GM12878 (cell line): ENCODE measurements around the gene CTIF. TPM values are rescaled to one million over a fixed set of nuclear protein-coding genes. Genes with fewer than 3 reads are reported as not detected.

ENCODE experiments used
- ATAC-seq: fragments of 200-7000 bp; cut with Tn5 transposase; 3 replicates; pipeline ENCODE4 v1.9.1; 2020; ENCODE audit warnings: mild to moderate bottlenecking, moderate library complexity
- BruUV-seq: library from RNA; stranded (reverse); fragments of 400-500 nt; replicated peaks from 2 replicates; lab custom pipeline; 2021; lab: Mats Ljungman, UMichigan
- CTCF ChIA-PET: fragments of 300-600 bp; sonication (Branson Sonifier 250); formaldehyde crosslinking; extraction: SDS; loops from one replicate; lab custom pipeline; 2021; ENCODE audit warnings: inconsistent platforms; lab: Yijun Ruan, JAX
- POLR2A ChIA-PET: fragments of 350-600 bp; formaldehyde crosslinking; extraction: SDS; loops from one replicate; lab custom pipeline; 2021; ENCODE audit warnings: inconsistent platforms; lab: Charles Lee
- RAD21 ChIA-PET: fragments of 300-600 bp; sonication (Branson Sonifier 250); formaldehyde crosslinking; loops from one replicate; lab custom pipeline; 2023; ENCODE audit warnings: antibody characterized with exemption; ENCODE audit not compliant: unreplicated experiment; lab: Charles Lee
- SMC1A ChIA-PET: fragments of 300-600 bp; sonication (Branson Sonifier 250); formaldehyde crosslinking; loops from one replicate; lab custom pipeline; 2023; ENCODE audit not compliant: unreplicated experiment, uncharacterized antibody; lab: Charles Lee
- DNase-seq: peaks from one replicate; pipeline ENCODE4 v3.0.0-alpha.2; 2011; ENCODE audit warnings: low read depth, low spot score
- FAIRE-seq: peaks from 3 replicates; lab custom pipeline; 2011; peaks lifted over from hg19 to GRCh38; lab: Jason Lieb, UNC
- H2AFZ ChIP-seq: 2 replicates; pipeline ENCODE4 v1.6.0; 2011; ENCODE audit warnings: low read depth, low read length, control low read depth; ENCODE audit not compliant: control insufficient read depth
- H3K27ac ChIP-seq: 2 replicates; pipeline ENCODE4 v1.5.1; 2011; ENCODE audit warnings: control low read depth; ENCODE audit not compliant: control insufficient read depth, insufficient read depth
- H3K27me3 ChIP-seq, 2 experiments: replicated peaks in 1 of 2; 2 replicates each; pipeline versions ENCODE4 v1.6.0 to v1.6.1; 2011; ENCODE audit warnings: low read length in 1 of 2; ENCODE audit not compliant: control insufficient read depth in 2 of 2, insufficient read depth in 2 of 2
- H3K36me3 ChIP-seq, 2 experiments: 2 replicates each; pipeline ENCODE4 v1.5.1; 2011; ENCODE audit warnings: low read length in 1 of 2; ENCODE audit not compliant: control insufficient read depth in 2 of 2, insufficient read depth in 2 of 2
- H3K4me1 ChIP-seq: 2 replicates; pipeline ENCODE4 v1.6.1; 2011; ENCODE audit warnings: mild to moderate bottlenecking, low read length, moderate library complexity, mixed read lengths; ENCODE audit not compliant: control insufficient read depth, insufficient read depth
- H3K4me2 ChIP-seq: 2 replicates; pipeline ENCODE4 v1.6.0; 2011; ENCODE audit warnings: control low read depth; ENCODE audit not compliant: control insufficient read depth, insufficient read depth
- H3K4me3 ChIP-seq: fragments of 200-600 bp; sonication (generic); 2 replicates; pipeline ENCODE4 v1.5.1; 2016
- H3K79me2 ChIP-seq: 2 replicates; pipeline ENCODE4 v1.6.0; 2011; ENCODE audit warnings: low read length; ENCODE audit not compliant: control insufficient read depth, insufficient read depth
- H3K9ac ChIP-seq: 2 replicates; pipeline ENCODE4 v1.8.0; 2011; ENCODE audit warnings: low read length, control low read depth, mixed read lengths; ENCODE audit not compliant: control insufficient read depth, insufficient read depth
- H3K9me3 ChIP-seq: replicated peaks from 3 replicates; pipeline ENCODE4 v1.5.1; 2011; ENCODE audit warnings: mild to moderate bottlenecking, low read length; ENCODE audit not compliant: control insufficient read depth, insufficient read depth
- H4K20me1 ChIP-seq: 2 replicates; pipeline ENCODE4 v1.6.0; 2011; ENCODE audit not compliant: control insufficient read depth, insufficient read depth
- BMI1 ChIP-seq: fragments of 450-650 bp; IDR thresholded peaks from 2 replicates; pipeline ENCODE4 v1.6.1; 2016; ENCODE audit warnings: mild to moderate bottlenecking, moderate library complexity, borderline replicate concordance
- CEBPZ ChIP-seq: fragments of 150-350 bp; IDR thresholded peaks from 2 replicates; pipeline ENCODE4 v1.6.1; 2016; ENCODE audit warnings: low read depth, low read length
- MYC ChIP-seq: IDR thresholded peaks from 2 replicates; pipeline ENCODE4 v1.6.1; 2011; ENCODE audit warnings: mild to moderate bottlenecking, low read length, moderate library complexity, inconsistent platforms; ENCODE audit not compliant: insufficient read depth, insufficient replicate concordance, insufficient read length, severe bottlenecking
- NR2C1 ChIP-seq: fragments of 450-650 bp; IDR thresholded peaks from 2 replicates; pipeline ENCODE4 v1.6.1; 2017; ENCODE audit warnings: antibody characterized with exemption, mild to moderate bottlenecking, moderate library complexity
- PAX5 ChIP-seq: IDR thresholded peaks from 2 replicates; pipeline ENCODE4 v1.6.1; 2011; ENCODE audit warnings: low read depth, low read length, borderline replicate concordance
- RUNX3 ChIP-seq: IDR thresholded peaks from 2 replicates; pipeline ENCODE4 v1.6.1; 2012; ENCODE audit warnings: low read length, inconsistent platforms
- TCF3 ChIP-seq: IDR thresholded peaks from 2 replicates; pipeline ENCODE4 v1.6.1; 2012; ENCODE audit warnings: low read depth, mild to moderate bottlenecking, low read length, borderline replicate concordance; ENCODE audit not compliant: insufficient read depth
- USF1 ChIP-seq: IDR thresholded peaks from 2 replicates; pipeline ENCODE4 v1.6.1; 2011; ENCODE audit warnings: borderline replicate concordance, low read depth, mild to moderate bottlenecking, moderate library complexity, mixed read lengths, low read length; ENCODE audit not compliant: insufficient read depth; ENCODE audit errors: extremely low read length
- WRNIP1 ChIP-seq: IDR thresholded peaks from 2 replicates; pipeline ENCODE4 v1.6.1; 2011; ENCODE audit warnings: low read depth, low read length, improper control_type of control experiment, borderline replicate concordance
- ZNF24 ChIP-seq: fragments of 450-650 bp; IDR thresholded peaks from 2 replicates; pipeline ENCODE4 v1.6.1; 2017; ENCODE audit warnings: antibody characterized with exemption, mild to moderate bottlenecking
- WGBS: methylation state at CpG from one replicate; pipeline ENCODE4 v1.1.6; 2016; ENCODE audit warnings: low lambda C conversion rate; ENCODE audit not compliant: insufficient replicate concordance, insufficient coverage; ENCODE audit errors: missing lambda C conversion rate; 5-methylcytosine and 5-hydroxymethylcytosine counted together
- in situ Hi-C: fragments of 300-500 bp; cut with MboI; formaldehyde crosslinking; loops from 9 replicates; pipeline ENCODE4 v1.14.3; 2018; ENCODE audit warnings: mixed read lengths
- intact Hi-C: fragments of 100-400 bp; cut with micrococcal nuclease; formaldehyde crosslinking; loops from one replicate; pipeline ENCODE4 v1.14.2; 2022; ENCODE audit not compliant: unreplicated experiment
- polyA plus RNA-seq, 11 experiments: library from polyadenylated mRNA; depleted of rRNA in 4 of 11; unstranded in 6 of 11; stranded (reverse) in 5 of 11; fragments of >200 nt; fragmentation: Nextera tagmentation in 4 of 11; fragmentation: Illumina TruSeq in 1 of 11; extraction: Ambion mirVana in 4 of 11; extraction: Trizol in 1 of 11; gene quantifications; 1 replicate in 1 of 11; 2 replicates in 10 of 11; pipeline versions ENCODE4 v1.2.1 to v1.2.3, GENCODE V29; 2011 to 2016; ENCODE audit warnings: inconsistent platforms in 2 of 11, missing spikeins in 2 of 11, low read depth in 1 of 11
- total RNA-seq, 4 experiments: library from RNA; depleted of rRNA in 3 of 4; stranded (reverse); fragments of >200 nt in 3 of 4; fragmentation: Illumina TruSeq in 1 of 4; extraction: Trizol in 1 of 4; gene quantifications; 2 replicates each; pipeline versions ENCODE4 v1.2.1 to v1.2.3, GENCODE V29; 2013 to 2021

The CTIF gene
- total and polyA plus RNA-seq, 10 of the 15 experiments (the other 5 are each of a cell fraction or from before 2014, with no cell fraction given) = 0.06 to 11.6 (median 2.5) TPM

GRCh38 chr18:48872234-48873145 lies 333.7 kb downstream of the CTIF start:
- POLR2A ChIA-PET = no interaction called here
- no peaks in the 10 kb centered on the region for H3K79me2 ChIP-seq
- no peaks in the 10 kb centered on the region for H4K20me1 ChIP-seq
- SMC1A ChIA-PET = interaction anchor here (0.8 to 1.4 kb wide), 3 partner anchors 10 to 43 kb away, joined by 3 to 4 read pairs (median 3); no protein-coding TSS in a partner anchor
- FAIRE-seq (no peak), ATAC-seq (no peak), DNase-seq (no peak)
- no peak overlapping the region for H3K4me3 ChIP-seq
- no peak overlapping the region for H3K4me2 ChIP-seq
- H2AFZ ChIP-seq = no peak overlapping the region
- CTCF ChIA-PET = interaction anchor here (0.7 kb wide), 1 partner anchor 94 kb away, joined by 3 read pairs; no protein-coding TSS in a partner anchor
- H3K27me3 ChIP-seq = no peaks in the 10 kb centered on the region
- no peak overlapping the region for H3K9ac ChIP-seq
- no peak for TF ChIP-seq MYC
- TF ChIP-seq WRNIP1 = no peak
- TF ChIP-seq TCF3 = no peak
- TF ChIP-seq NR2C1 = no peak
- TF ChIP-seq PAX5 = no peak
- no peak for TF ChIP-seq RUNX3
- TF ChIP-seq BMI1 = no peak
- no peak for TF ChIP-seq CEBPZ
- TF ChIP-seq ZNF24 = no peak
- TF ChIP-seq USF1 = no peak
- no peaks in the 10 kb centered on the region for H3K9me3 ChIP-seq
- WGBS = 82% methylated on average over 20 of the region's 20 CpGs
- peaks cover 22% of the 10 kb centered on the region for H3K4me1 ChIP-seq
- H3K27ac ChIP-seq = no peak overlapping the region
- H3K36me3 ChIP-seq = no peaks in the 10 kb centered on the region
- intact Hi-C loops (no loop called here), in situ Hi-C loops (no loop called here)
- no TSS peak for BruUV-seq
- RAD21 ChIA-PET = interaction anchor here (0.8 kb wide), 1 partner anchor 98 kb away, joined by 3 read pairs; no protein-coding TSS in a partner anchor
